Pulmonary artery endothelial cell (primary cell): ENCODE results near the gene RNF148. TPM values are rescaled to one million over a fixed set of nuclear protein-coding genes. Genes with fewer than 3 reads are reported as not detected.

Experiments
- DNase-seq: peaks from one replicate; pipeline ENCODE4 v3.0.0-alpha.2; 2011; ENCODE audit warnings: low read depth, low spot score
- total RNA-seq: library from RNA; depleted of rRNA; stranded (reverse); fragments of >200 nt; gene quantifications from 2 replicates; pipeline ENCODE4 v1.2.3, GENCODE V29; 2014

Gene RNF148, protein sequence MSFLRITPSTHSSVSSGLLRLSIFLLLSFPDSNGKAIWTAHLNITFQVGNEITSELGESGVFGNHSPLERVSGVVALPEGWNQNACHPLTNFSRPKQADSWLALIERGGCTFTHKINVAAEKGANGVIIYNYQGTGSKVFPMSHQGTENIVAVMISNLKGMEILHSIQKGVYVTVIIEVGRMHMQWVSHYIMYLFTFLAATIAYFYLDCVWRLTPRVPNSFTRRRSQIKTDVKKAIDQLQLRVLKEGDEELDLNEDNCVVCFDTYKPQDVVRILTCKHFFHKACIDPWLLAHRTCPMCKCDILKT
- total RNA-seq = 0.86 and 1.7 TPM in 2 replicates

DNA sequence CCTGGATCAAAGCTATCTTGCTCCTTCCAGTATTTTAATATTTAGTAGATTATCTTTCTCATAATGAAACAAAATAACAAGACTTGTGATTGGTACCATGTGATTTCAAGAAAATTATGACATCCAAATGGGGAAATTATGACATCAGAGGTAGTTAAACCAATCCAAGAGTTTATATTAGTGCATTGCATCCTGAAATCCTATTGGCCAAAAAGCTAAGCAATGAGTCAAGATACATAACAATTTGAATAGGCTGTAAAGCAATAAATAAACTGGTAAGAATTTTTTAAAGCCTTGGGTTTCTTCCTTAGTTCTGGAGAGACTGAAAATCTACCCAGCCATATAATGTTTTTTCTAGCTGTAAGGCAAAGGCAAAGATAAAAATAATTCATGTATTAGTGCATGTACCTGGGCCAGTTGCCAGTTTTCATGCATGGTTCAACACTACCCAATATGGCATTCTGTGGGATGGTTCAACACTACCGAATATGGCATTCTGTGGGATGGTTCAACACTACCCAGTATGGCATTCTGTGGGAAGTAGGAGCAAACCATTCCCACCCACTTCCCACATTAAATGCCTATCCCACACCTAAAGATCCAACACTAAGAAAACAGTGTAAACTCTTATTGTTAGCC is at the start of gene RNF148:
Gene RNF148 (minus strand): TSS at position 51 of the 639 bp plus-strand sequence. CDS start 172 bp downstream, outside the sequence.
- no peak for DNase-seq

DNA sequence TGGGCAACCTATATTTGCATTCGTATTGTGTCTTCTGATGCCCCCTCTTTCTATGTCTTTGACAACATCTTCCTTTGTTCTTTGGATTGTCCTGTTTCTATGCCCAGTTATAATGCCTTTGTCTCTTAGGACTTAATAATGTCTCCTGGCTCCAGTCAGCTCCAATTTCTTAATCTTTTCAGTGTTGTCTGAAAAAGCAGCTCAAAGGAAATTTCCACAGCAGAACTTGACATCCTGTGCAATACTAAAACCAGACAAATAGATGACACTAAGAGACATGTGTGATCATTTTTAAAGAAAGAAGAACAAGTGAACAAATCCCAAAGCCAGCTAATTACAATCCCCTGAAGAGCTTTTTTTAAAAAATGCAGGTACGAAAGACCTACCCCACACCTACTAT is 47.7 kb upstream of the RNF148 start:
- no peak for DNase-seq

GRCh38 chr7:122748195-122748594 is 45.5 kb upstream of the RNF148 start:
- DNase-seq = no peak

DNA sequence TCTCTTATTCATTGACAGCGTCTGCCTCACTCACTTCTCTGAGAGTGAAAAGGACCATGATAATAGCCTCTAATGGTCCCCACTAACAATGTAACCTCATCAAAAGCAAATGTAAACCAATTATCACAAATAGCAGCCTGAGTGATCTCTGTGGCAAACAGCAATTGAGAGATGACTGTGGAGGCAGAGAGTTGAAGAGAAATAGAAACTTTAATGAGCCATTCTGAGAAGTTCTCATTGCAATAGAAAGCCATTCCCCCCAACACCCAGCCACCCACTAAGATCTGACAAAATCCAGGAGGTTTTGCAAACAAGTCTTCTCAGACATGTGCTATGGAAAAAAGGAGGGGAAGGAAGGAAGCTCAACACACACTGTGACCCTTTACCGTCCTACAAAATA is 44.2 kb upstream of the RNF148 start:
- no peak for DNase-seq

GRCh38 chr7:122743211-122743610 is 40.5 kb upstream of the RNF148 start:
- no peak for DNase-seq

- no peak for DNase-seq
Measured at GRCh38 chr7:122738947-122739346, 36.2 kb upstream of the RNF148 start.

GRCh38 chr7:122736183-122736582 is 33.5 kb upstream of the RNF148 start:
- no peak for DNase-seq

- DNase-seq = no peak
Measured at GRCh38 chr7:122727759-122728158, 25.0 kb upstream of the RNF148 start.

DNA sequence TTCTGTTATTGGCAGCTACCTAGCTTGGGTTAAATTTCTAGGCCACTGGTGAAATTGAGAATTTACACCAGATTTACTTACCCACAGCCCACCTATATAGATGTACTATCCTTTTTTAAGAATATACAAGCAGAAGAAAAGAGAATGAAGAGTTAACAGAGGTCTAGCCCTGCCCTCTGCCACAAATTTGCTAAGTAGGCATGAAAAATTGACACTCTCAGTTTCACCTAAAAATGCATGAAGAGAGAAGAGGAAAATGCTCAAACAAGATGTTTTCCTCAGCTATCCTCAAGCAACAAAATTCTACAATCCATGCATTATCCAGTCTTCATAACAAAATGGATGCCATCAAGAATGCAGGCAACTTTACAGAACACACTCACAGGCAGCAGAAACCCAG is 24.6 kb upstream of the RNF148 start:
- DNase-seq = no peak

- DNase-seq = no peak
Measured at GRCh38 chr7:122726881-122727280, 24.2 kb upstream of the RNF148 start.

GRCh38 chr7:122724366-122724765 is 21.6 kb upstream of the RNF148 start:
- no peak for DNase-seq

GRCh38 chr7:122719010-122719578 is 16.4 kb upstream of the RNF148 start:
- DNase-seq = no peak

GRCh38 chr7:122717356-122718089 is 14.8 kb upstream of the RNF148 start:
- DNase-seq = no peak

DNA sequence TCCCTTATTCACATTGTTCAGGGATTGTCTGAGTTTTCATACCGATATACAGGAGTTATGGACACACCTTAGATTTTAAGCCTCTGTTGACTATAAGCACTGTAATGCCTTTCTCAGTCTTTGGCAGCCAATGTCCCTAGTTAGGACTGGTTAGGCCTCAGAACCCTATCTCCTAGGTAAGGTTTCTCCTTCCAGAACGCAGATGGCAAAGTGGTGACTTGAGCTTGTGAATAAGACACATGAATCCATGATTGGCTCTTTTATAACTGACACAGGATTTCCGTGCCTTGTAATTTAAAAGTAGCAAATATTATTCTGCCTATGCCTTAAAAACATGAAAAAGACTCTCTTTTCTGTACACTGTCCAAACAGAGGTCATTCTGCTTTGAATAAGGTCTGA is 12.5 kb upstream of the RNF148 start:
- DNase-seq = no peak

- no peak for DNase-seq
Measured at GRCh38 chr7:122710916-122711315, 8.2 kb upstream of the RNF148 start.

DNA sequence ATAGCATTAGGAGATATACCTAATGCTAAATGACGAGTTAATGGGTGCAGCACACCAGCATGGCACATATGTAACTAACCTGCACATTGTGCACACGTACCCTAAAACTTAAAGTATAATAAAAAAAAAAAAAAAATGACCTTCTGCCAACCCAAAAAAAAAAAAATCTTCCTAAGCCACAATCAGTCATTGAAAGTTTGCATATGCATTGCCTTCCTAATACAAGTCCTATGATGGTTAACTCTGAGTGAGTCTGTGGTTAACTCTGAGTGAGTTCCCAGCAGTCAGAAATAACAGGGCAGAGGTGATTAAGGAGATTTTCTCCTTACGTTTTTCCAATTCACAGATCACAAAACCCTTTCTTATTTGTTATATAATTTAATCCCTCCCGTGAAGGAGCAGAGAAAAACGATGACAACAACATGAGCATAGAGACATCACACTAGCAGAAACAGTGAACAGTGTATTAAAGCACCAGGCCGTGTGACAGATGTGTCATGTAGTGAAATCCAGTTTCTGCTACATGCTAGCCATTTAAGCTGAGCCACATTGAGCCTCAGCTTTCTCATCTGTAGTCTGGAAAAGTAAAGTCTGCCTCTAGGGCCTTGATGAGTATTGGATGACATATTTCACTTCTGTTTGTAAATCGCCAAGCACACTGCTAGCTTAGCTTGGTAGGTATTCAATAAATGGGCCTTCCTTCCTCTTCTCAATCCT is 7.4 kb upstream of the RNF148 start:
- no peak for DNase-seq

- DNase-seq = no peak
Measured at GRCh38 chr7:122706836-122707235, 4.1 kb upstream of the RNF148 start.

DNA sequence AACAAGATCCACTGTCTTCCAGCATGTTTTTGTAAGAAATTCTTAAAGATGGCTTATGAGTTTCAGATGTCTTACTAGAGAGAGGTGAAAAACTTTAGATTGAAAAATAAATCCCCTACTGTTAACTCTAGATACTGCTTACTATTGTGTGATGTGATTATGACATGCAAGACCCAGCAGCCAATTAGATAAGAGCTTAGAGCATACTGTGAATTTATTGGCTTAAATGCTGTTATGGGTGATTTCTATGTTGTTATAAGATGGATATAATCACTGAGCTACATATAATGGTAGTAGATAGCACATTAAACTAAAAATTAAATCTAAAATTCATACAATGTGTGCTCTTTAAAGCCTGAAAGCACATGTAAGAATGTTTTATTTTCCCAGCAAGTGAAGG is 3.7 kb downstream of the RNF148 start, which contains the start of gene RNF133:
Gene RNF133 (minus strand): TSS at position 101 of the 400 bp plus-strand sequence. CDS start 199 bp downstream, outside the sequence.
- no peak for DNase-seq

DNA sequence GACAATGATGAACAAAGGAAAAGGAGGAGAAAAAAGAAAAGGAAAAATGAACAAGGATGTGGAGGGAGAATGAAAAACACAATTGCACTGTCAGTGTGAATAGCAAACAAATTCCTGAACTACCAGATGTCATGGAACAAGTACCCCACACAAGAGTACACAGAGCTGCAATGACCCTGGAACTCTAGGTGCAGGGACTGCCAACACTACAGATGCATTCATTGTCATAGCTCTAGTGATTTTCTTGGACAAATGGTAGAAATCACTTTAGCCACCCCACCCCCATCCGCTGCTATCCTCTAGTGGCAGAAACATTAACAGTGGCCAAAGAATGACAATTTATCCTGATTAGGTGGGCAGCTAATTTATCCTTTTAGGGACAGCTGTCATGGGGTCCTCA is 6.9 kb downstream of the RNF148 start:
- no peak for DNase-seq

DNA sequence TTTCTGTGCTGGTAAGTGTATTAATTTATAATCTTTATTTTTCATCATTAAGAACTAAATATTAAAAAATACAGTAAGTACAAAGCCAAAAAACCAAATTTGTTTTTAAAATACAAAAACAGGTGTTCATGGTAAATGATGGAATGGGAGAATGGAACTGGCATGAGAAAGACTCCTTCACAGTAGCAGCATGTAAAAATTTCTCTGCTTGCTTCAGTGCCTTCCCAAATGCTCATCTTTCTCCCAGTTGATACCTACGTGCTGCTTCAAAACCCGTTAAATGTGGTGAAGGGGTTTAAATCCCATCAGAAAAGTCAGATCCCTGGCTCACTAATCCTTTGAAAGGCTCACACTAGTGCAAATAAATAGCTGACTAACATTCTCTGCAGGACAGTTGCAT is 8.0 kb downstream of the RNF148 start:
- DNase-seq = no peak

DNA sequence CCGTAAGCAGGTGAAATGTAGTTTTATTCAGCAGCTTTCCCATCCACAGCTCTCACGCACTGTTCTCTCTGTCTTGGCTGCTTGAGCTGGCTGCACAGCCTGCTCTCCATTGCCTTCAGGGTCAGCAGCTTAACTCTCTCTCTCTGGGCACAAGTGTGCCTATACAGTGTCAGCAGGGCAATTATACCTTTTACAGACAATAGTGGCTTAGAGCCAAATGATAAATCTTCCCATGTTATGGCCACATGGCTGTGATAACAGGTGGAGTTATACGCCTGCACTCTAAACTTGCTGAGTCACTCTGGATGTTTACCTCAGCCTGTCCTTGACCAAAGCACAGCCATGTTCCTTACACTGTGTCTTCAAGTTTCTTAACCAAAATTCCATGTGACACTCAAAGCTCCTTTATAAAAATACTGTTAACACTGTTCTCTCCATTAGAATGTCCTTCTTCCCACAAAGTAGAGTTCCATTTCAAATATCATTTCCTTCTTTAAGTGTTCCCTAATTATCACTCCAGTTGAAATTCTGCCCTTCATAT is 9.9 kb downstream of the RNF148 start:
- DNase-seq = no peak
